IMR-90 (cell line): ENCODE data around the gene TRAPPC12. TPM values are rescaled to one million over a fixed set of nuclear protein-coding genes. Genes with fewer than 3 reads are reported as not detected.

ENCODE experiments used
- ATAC-seq: fragments of 200-7000 bp; cut with Tn5 transposase; 2 replicates; pipeline ENCODE4 v1.9.1; 2020; ENCODE audit warnings: low read depth, mild to moderate bottlenecking, moderate library complexity
- BruUV-seq: library from RNA; stranded (reverse); fragments of 400-500 nt; replicated peaks from 2 replicates; lab custom pipeline; 2021; lab: Mats Ljungman, UMichigan
- CTCF ChIA-PET: fragments of 300-600 bp; formaldehyde crosslinking; extraction: SDS; loops from one replicate; lab custom pipeline; 2021; ENCODE audit warnings: antibody characterized with exemption; lab: Yijun Ruan, JAX
- POLR2A ChIA-PET: fragments of 300-600 bp; sonication (Branson Sonifier 250); formaldehyde crosslinking; loops from one replicate; lab custom pipeline; 2022; ENCODE audit warnings: antibody characterized with exemption; ENCODE audit not compliant: unreplicated experiment; lab: Charles Lee
- DNase-seq: peaks from one replicate; pipeline ENCODE4 v3.0.0; 2013
- H2AFZ ChIP-seq: replicated peaks from 2 replicates; pipeline ENCODE3; 2013; ENCODE audit warnings: low read length, mild to moderate bottlenecking; ENCODE audit not compliant: poor library complexity
- H2AK5ac ChIP-seq: 2 replicates; pipeline ENCODE4 v1.6.1; 2013; ENCODE audit warnings: low read depth, low read length, inconsistent platforms
- H2AK9ac ChIP-seq: replicated peaks from 2 replicates; pipeline ENCODE3; 2013; ENCODE audit warnings: mild to moderate bottlenecking, low read depth, low read length, moderate library complexity; ENCODE audit not compliant: poor library complexity
- H2BK120ac ChIP-seq: 2 replicates; pipeline ENCODE4 v1.6.1; 2013; ENCODE audit warnings: low read depth, low read length, inconsistent platforms
- H2BK15ac ChIP-seq: 3 replicates; pipeline ENCODE4 v1.6.1; 2013; ENCODE audit warnings: low read depth, low read length, inconsistent platforms
- H2BK20ac ChIP-seq: 2 replicates; pipeline ENCODE4 v1.6.1; 2013; ENCODE audit warnings: low read depth, mild to moderate bottlenecking, inconsistent platforms, low read length, moderate library complexity
- H2BK5ac ChIP-seq: 2 replicates; pipeline ENCODE4 v1.6.1; 2013; ENCODE audit warnings: mild to moderate bottlenecking, low read depth, low read length, inconsistent platforms; ENCODE audit not compliant: poor library complexity, severe bottlenecking
- H3K14ac ChIP-seq: replicated peaks from 2 replicates; pipeline ENCODE4 v1.6.1; 2013; ENCODE audit warnings: low read depth, low read length, inconsistent platforms
- H3K18ac ChIP-seq: 2 replicates; pipeline ENCODE4 v1.6.1; 2013; ENCODE audit warnings: low read depth, low read length, control low read depth
- H3K23ac ChIP-seq: 2 replicates; pipeline ENCODE4 v1.6.1; 2013; ENCODE audit warnings: low read depth, low read length, inconsistent platforms
- H3K27ac ChIP-seq: 2 replicates; pipeline ENCODE4 v1.5.1; 2013; ENCODE audit warnings: mild to moderate bottlenecking, control low read depth, low read length; ENCODE audit not compliant: insufficient read depth
- H3K27me3 ChIP-seq: 2 replicates; pipeline ENCODE4 v1.6.1; 2013; ENCODE audit warnings: low read length; ENCODE audit not compliant: control insufficient read depth, insufficient read depth
- H3K36me3 ChIP-seq: 2 replicates; pipeline ENCODE4 v1.6.1; 2013; ENCODE audit warnings: low read length, mixed read lengths; ENCODE audit not compliant: control insufficient read depth, insufficient read depth
- H3K4ac ChIP-seq: 2 replicates; pipeline ENCODE4 v1.6.1; 2013; ENCODE audit warnings: low read depth, low read length, inconsistent platforms
- H3K4me1 ChIP-seq: 2 replicates; pipeline ENCODE4 v1.6.1; 2013; ENCODE audit warnings: low read length, mixed read lengths; ENCODE audit not compliant: control insufficient read depth, insufficient read depth
- H3K4me2 ChIP-seq: 2 replicates; pipeline ENCODE4 v1.6.1; 2013; ENCODE audit warnings: low read depth, mild to moderate bottlenecking, control low read depth, low read length, moderate library complexity
- H3K4me3 ChIP-seq: 2 replicates; pipeline ENCODE4 v1.5.1; 2013; ENCODE audit warnings: low read depth, mild to moderate bottlenecking, control low read depth, low read length, moderate library complexity; ENCODE audit not compliant: insufficient read depth
- H3K56ac ChIP-seq: 2 replicates; pipeline ENCODE4 v1.6.1; 2013; ENCODE audit warnings: low read length, inconsistent platforms; ENCODE audit not compliant: insufficient read depth; ENCODE audit errors: extremely low read depth
- H3K79me1 ChIP-seq, 2 experiments: 2 replicates each; pipeline ENCODE4 v1.6.1; 2013; ENCODE audit warnings: low read length in 2 of 2, inconsistent platforms in 1 of 2, low read depth in 1 of 2
- H3K9ac ChIP-seq: 2 replicates; pipeline ENCODE4 v1.6.1; 2013; ENCODE audit warnings: low read depth, low read length, control low read depth
- H3K9me1 ChIP-seq: 2 replicates; pipeline ENCODE4 v1.6.1; 2013; ENCODE audit warnings: low read length, inconsistent platforms; ENCODE audit not compliant: insufficient read depth
- H3K9me3 ChIP-seq: 2 replicates; pipeline ENCODE4 v1.6.1; 2013; ENCODE audit warnings: low read length; ENCODE audit not compliant: control insufficient read depth, insufficient read depth
- H4K20me1 ChIP-seq: 2 replicates; pipeline ENCODE4 v1.6.1; 2013; ENCODE audit warnings: low read length, inconsistent platforms; ENCODE audit not compliant: insufficient read depth
- H4K5ac ChIP-seq: 2 replicates; pipeline ENCODE4 v1.6.1; 2013; ENCODE audit warnings: mild to moderate bottlenecking, low read depth, low read length, control low read depth
- H4K8ac ChIP-seq, 2 experiments: 2 replicates each; pipeline ENCODE4 v1.6.1; 2013; ENCODE audit warnings: low read depth in 2 of 2, low read length in 2 of 2, control low read depth in 1 of 2, inconsistent platforms in 1 of 2
- H4K91ac ChIP-seq: 2 replicates; pipeline ENCODE4 v1.6.1; 2013; ENCODE audit warnings: low read depth, low read length, inconsistent platforms; ENCODE audit not compliant: insufficient read depth
- CTCF ChIP-seq: conservative IDR thresholded peaks from 2 replicates; pipeline ENCODE4 v1.5.1; 2012; ENCODE audit warnings: mild to moderate bottlenecking, low read depth, low read length, improper control_type of control experiment
- MAZ ChIP-seq: IDR thresholded peaks from 2 replicates; pipeline ENCODE4 v1.6.1; 2012; ENCODE audit warnings: low read depth, mild to moderate bottlenecking, low read length, improper control_type of control experiment, moderate library complexity, borderline replicate concordance
- SMC3 ChIP-seq: fragments of 150-350 bp; IDR thresholded peaks from 2 replicates; pipeline ENCODE4 v1.6.1; 2016; ENCODE audit warnings: low read depth, mild to moderate bottlenecking, antibody characterized with exemption, low read length, moderate library complexity
- USF2 ChIP-seq: fragments of 150-350 bp; IDR thresholded peaks from 2 replicates; pipeline ENCODE4 v1.6.1; 2017; ENCODE audit warnings: mild to moderate bottlenecking, antibody characterized with exemption, low read length, low read depth
- WGBS, 2 experiments: methylation state at CpG; one replicate each; pipeline versions ENCODE4 v1.1.5 to v1.1.7; 2013; ENCODE audit warnings: missing lambda C conversion rate in 2 of 2; ENCODE audit not compliant: insufficient read length in 1 of 2; ENCODE audit errors: extremely low coverage in 2 of 2; 5-methylcytosine and 5-hydroxymethylcytosine counted together
- dilution Hi-C: fragments of 300-500 bp; cut with HindIII; formaldehyde crosslinking; loops from one replicate; pipeline ENCODE4 v1.14.3; 2018; ENCODE audit warnings: low sequenced_read_pairs; ENCODE audit not compliant: unreplicated experiment
- in situ Hi-C: fragments of 300-500 bp; cut with MboI; formaldehyde crosslinking; loops from 3 replicates; pipeline ENCODE4 v1.14.3; 2019; ENCODE audit warnings: low sequenced_read_pairs, inconsistent platforms, mixed read lengths
- intact Hi-C: fragments of 100-400 bp; cut with micrococcal nuclease; formaldehyde crosslinking; loops from 2 replicates; pipeline ENCODE4 v1.10.0; 2022
- polyA plus RNA-seq, 3 experiments: library from polyadenylated mRNA; depleted of rRNA; stranded (reverse); fragments of >200 nt; gene quantifications; 2 replicates each; pipeline ENCODE4 v1.2.3, GENCODE V29; 2012; ENCODE audit warnings: low replicate concordance in 1 of 3
- total RNA-seq: library from RNA; depleted of rRNA; stranded (reverse); fragments of >200 nt; gene quantifications from 2 replicates; pipeline ENCODE4 v1.2.3, GENCODE V29; 2012

Gene TRAPPC12
- total and polyA plus RNA-seq, 2 of the 4 experiments (the other 2 are of a cell fraction) = 25.8 to 69.9 TPM

DNA sequence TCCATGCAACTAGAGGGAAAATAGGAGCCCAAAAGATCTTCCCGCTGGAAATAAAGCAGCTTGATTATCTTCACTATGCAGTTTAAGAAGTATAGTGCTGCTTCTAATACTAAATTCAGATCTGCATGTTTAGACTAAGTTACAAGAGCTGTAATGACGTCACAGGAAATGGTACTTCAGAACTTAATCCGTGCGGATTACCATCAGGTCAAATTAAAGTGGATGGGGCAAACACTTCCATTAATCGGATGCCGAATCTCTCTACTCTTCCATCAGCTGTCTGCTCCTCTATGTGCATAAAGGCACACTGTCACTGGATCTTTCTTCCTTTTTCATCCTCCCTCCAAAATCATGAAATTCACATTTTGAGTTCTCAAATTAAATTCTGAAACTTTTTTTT lies 52.6 kb downstream of the TRAPPC12 start:
- Histone ChIP-seq H2AK5ac (no peak overlapping the region), H3K79me1 (peaks cover 7 to 15% of the 10 kb centered on the region in 2 experiments; a peak in 3 of 4 replicates), H3K23ac (no peak overlapping the region), H3K27ac (no peak overlapping the region), H2BK120ac (no peak overlapping the region), H2BK20ac (no peak overlapping the region), H3K4me1 (peaks cover 4% of the 10 kb centered on the region; the same call in 1 of the 2 replicates), H4K20me1 (no peaks in the 10 kb centered on the region), H3K4me3 (no peak overlapping the region), H3K18ac (no peak overlapping the region), H4K8ac (no peak overlapping the region), H2BK15ac (no peak overlapping the region), H3K9ac (no peak overlapping the region), H3K27me3 (no peaks in the 10 kb centered on the region), H4K91ac (no peak overlapping the region), H3K4ac (no peak overlapping the region), H2BK5ac (no peak overlapping the region), H3K56ac (no peak overlapping the region), H3K9me3 (no peaks in the 10 kb centered on the region), H3K36me3 (peaks cover 22% of the 10 kb centered on the region), H2AK9ac (no peak overlapping the region), H4K5ac (no peak overlapping the region), H2AFZ (no peak overlapping the region), H3K4me2 (no peak overlapping the region), H3K9me1 (no peaks in the 10 kb centered on the region), H3K14ac (no peak overlapping the region)
- intact Hi-C loops = no loop called here
- 94% methylated on average over 3 of the region's 6 CpGs; no CpG with 5 or more reads in 1 of the 2 experiments for WGBS, 2 experiments
- in situ Hi-C loops = no loop called here
- ATAC-seq (no peak), DNase-seq (peak; percentile 6)
- ChIA-PET POLR2A (no interaction called here), CTCF (interaction anchor here (1.0 kb wide), 1 partner anchor 8 kb away, joined by 6 read pairs; no protein-coding TSS in a partner anchor)
- TF ChIP-seq CTCF (no peak), SMC3 (no peak), MAZ (no peak), USF2 (no peak)
- dilution Hi-C loops = no loop called here
- BruUV-seq = no TSS peak
